OCI-LY7 (cell line): Measurements from ENCODE around the gene IL32. TPM values are rescaled to one million over a fixed set of nuclear protein-coding genes. Genes with fewer than 3 reads are reported as not detected.

Source experiments
- BruUV-seq: library from RNA; stranded (reverse); fragments of 400-500 nt; replicated peaks from 2 replicates; lab custom pipeline; 2021; lab: Mats Ljungman, UMichigan
- CTCF ChIA-PET: fragments of 300-600 bp; sonication (Branson Sonifier 250); formaldehyde crosslinking; loops from one replicate; lab custom pipeline; 2022; ENCODE audit warnings: antibody characterized with exemption; ENCODE audit not compliant: unreplicated experiment; lab: Charles Lee
- POLR2A ChIA-PET: fragments of 300-600 bp; sonication (Branson Sonifier 250); formaldehyde crosslinking; loops from one replicate; lab custom pipeline; 2022; ENCODE audit warnings: antibody characterized with exemption; lab: Charles Lee
- DNase-seq: peaks from one replicate; pipeline ENCODE4 v3.0.0-alpha.2; 2015; ENCODE audit warnings: low spot score
- H2AFZ ChIP-seq: fragments of 200-600 bp; sonication (generic), shearing (Covaris generic); 2 replicates; pipeline ENCODE4 v1.6.1; 2014; ENCODE audit warnings: mild to moderate bottlenecking, antibody characterized with exemption, low read length, moderate library complexity
- H3K27ac ChIP-seq: fragments of 200-600 bp; sonication (generic); 2 replicates; pipeline ENCODE4 v1.5.1; 2014; ENCODE audit warnings: mixed run types, low read depth, mild to moderate bottlenecking, moderate library complexity, low read length, inconsistent platforms; ENCODE audit not compliant: poor library complexity, severe bottlenecking
- H3K36me3 ChIP-seq: fragments of 200-600 bp; sonication (generic); 2 replicates; pipeline ENCODE4 v1.6.1; 2014; ENCODE audit warnings: mild to moderate bottlenecking, antibody characterized with exemption, low read length, moderate library complexity, mixed read lengths; ENCODE audit not compliant: insufficient read depth
- H3K4me1 ChIP-seq: fragments of 200-600 bp; sonication (generic); 2 replicates; pipeline ENCODE4 v1.5.1; 2014; ENCODE audit warnings: mild to moderate bottlenecking, low read length; ENCODE audit not compliant: insufficient read depth, poor library complexity, severe bottlenecking
- H3K4me2 ChIP-seq: fragments of 200-600 bp; sonication (generic); 2 replicates; pipeline ENCODE4 v1.6.1; 2014; ENCODE audit warnings: mild to moderate bottlenecking, low read length
- H3K4me3 ChIP-seq: fragments of 200-600 bp; sonication (generic); 2 replicates; pipeline ENCODE4 v1.5.1; 2014; ENCODE audit warnings: mild to moderate bottlenecking, low read depth, low read length; ENCODE audit not compliant: poor library complexity, severe bottlenecking
- H3K79me2 ChIP-seq: fragments of 200-600 bp; sonication (generic); 2 replicates; pipeline ENCODE4 v1.6.1; 2016; ENCODE audit warnings: low read depth, mild to moderate bottlenecking, low read length, moderate library complexity, mixed read lengths; ENCODE audit not compliant: insufficient read depth
- H3K9me2 ChIP-seq: fragments of 200-600 bp; sonication (generic); 2 replicates; pipeline ENCODE4 v1.6.1; 2016; ENCODE audit warnings: mild to moderate bottlenecking, low read length, mixed read lengths; ENCODE audit not compliant: insufficient read depth
- H3K9me3 ChIP-seq: fragments of 200-600 bp; sonication (generic); 2 replicates; pipeline ENCODE4 v1.6.1; 2014; ENCODE audit warnings: mild to moderate bottlenecking, mixed run types, low read length, mixed read lengths
- H4K20me1 ChIP-seq: fragments of 200-600 bp; sonication (generic); 2 replicates; pipeline ENCODE4 v1.6.1; 2014; ENCODE audit warnings: mild to moderate bottlenecking, antibody characterized with exemption, low read length, moderate library complexity, mixed read lengths; ENCODE audit not compliant: insufficient read depth
- CTCF ChIP-seq: fragments of 200-600 bp; sonication (generic); conservative IDR thresholded peaks from 2 replicates; pipeline ENCODE4 v1.5.1; 2014; ENCODE audit warnings: mild to moderate bottlenecking, antibody characterized with exemption, low read length, moderate library complexity, mixed read lengths
- EZH2phosphoT487 ChIP-seq: fragments of 200-600 bp; sonication (generic); IDR thresholded peaks from 2 replicates; pipeline ENCODE4 v1.6.1; 2018; ENCODE audit warnings: low read depth, borderline replicate concordance, mild to moderate bottlenecking, mixed run types, antibody characterized with exemption, low read length, moderate library complexity, mixed read lengths
- intact Hi-C: fragments of 100-400 bp; cut with micrococcal nuclease; formaldehyde crosslinking; loops from one replicate; pipeline ENCODE4 v1.10.0; 2022; ENCODE audit not compliant: unreplicated experiment
- total RNA-seq, 2 experiments: library from RNA; depleted of rRNA in 1 of 2; stranded (reverse); fragments of >200 nt in 1 of 2; shearing (Covaris generic) in 1 of 2; gene quantifications; 2 replicates each; pipeline ENCODE4 v1.2.3, GENCODE V29; 2014 to 2022

IL32 gene
- total RNA-seq, 2 experiments from 2014 or later, result not detected

DNA sequence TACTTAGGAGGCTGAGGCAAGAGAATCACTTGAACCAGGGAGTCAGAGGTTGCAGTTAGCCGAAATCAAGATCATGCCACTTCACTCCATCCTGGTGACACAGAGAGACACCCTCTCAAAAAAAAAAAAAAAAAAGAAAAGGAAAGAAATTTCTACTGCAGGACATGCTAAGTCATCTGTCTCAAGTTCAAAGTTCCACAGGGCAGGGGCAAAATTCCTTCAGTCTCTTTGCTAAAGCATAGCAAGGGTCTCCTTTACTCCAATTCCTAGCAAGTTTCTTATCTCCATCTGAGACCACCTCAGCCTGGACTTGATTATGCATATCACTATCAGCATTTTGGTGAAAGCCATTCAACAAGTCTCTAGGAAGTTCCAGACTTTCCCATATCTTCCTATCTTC lies 19.1 kb downstream of the IL32 start:
- H4K20me1 ChIP-seq, result no peaks in the 10 kb centered on the region
- H3K9me2 ChIP-seq, result no peaks in the 10 kb centered on the region
- CTCF ChIA-PET, result no interaction called here
- DNase-seq, result no peak
- no peak overlapping the region for H3K4me3 ChIP-seq
- intact Hi-C loops, result no loop called here
- no TSS peak for BruUV-seq
- no peak overlapping the region for H2AFZ ChIP-seq
- H3K4me1 ChIP-seq, result no peaks in the 10 kb centered on the region
- H3K36me3 ChIP-seq, result no peaks in the 10 kb centered on the region
- no peaks in the 10 kb centered on the region for H3K9me3 ChIP-seq
- no peaks in the 10 kb centered on the region for H3K79me2 ChIP-seq
- POLR2A ChIA-PET, result interaction anchor here (0.7 to 1.3 kb wide), 2 partner anchors 8 to 15 kb away, joined by 3 to 5 read pairs; no protein-coding TSS in a partner anchor
- no peak overlapping the region for H3K4me2 ChIP-seq
- TF ChIP-seq EZH2phosphoT487 (no peak), CTCF (no peak)
- no peak overlapping the region for H3K27ac ChIP-seq

DNA sequence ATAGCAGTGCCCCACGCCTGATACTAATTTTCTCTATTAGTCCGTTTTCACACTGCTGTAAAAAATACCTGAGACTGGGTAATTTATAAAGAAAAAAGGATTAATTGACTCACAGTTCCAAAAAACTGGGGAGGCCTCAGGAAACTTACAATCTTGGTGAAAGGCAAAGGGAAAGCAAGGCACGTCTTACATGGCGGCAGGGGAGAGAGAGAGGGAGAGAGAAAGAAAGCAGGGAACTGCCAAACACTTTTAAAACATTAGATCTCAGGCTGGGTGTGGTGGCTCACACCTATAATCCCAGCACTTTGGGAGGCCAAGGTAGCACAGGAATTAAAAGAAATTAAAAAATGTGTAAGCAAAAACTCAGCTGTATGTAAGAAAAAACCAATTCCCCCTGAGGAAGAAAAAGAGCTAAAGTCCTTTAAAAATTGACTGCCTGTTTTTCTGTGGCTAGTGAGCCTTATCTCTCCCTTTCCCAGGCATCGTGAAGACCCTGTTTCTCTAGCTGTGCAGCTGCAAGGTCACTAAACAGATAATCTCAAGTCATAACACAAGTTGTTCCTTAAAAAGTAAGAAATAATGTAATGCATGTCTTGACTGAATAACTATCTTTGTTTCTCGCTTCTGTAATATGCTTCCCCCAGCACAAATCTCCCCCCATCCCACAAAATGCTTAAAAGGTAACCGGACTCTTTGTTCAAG lies 19.7 kb downstream of the IL32 start:
- Histone ChIP-seq H2AFZ (no peak overlapping the region), H3K4me1 (no peaks in the 10 kb centered on the region)
- no TSS peak for BruUV-seq

More for the DNA sequence above, 19.7 kb downstream of the IL32 start:
- H3K4me2 ChIP-seq, result no peak overlapping the region
- no peaks in the 10 kb centered on the region for H3K9me3 ChIP-seq
- no peaks in the 10 kb centered on the region for H3K79me2 ChIP-seq
- no peak overlapping the region for H3K27ac ChIP-seq
- CTCF ChIA-PET, result no interaction called here
- H3K36me3 ChIP-seq, result no peaks in the 10 kb centered on the region
- intact Hi-C loops, result no loop called here
- POLR2A ChIA-PET, result interaction anchor here (1.3 kb wide), 1 partner anchor 9 kb away, joined by 3 read pairs; no protein-coding TSS in a partner anchor
- TF ChIP-seq EZH2phosphoT487, result no peak
- TF ChIP-seq CTCF, result no peak
- no peaks in the 10 kb centered on the region for H3K9me2 ChIP-seq
- H4K20me1 ChIP-seq, result no peaks in the 10 kb centered on the region
- H3K4me3 ChIP-seq, result no peak overlapping the region
- no peak for DNase-seq
